ENCODE results near the gene IARS1.

The IARS1 gene

GRCh38 chr9:92253656-92254055 lies 39.8 kb downstream of the IARS1 start:
- DNase-seq (ENCODE audit: extremely low read depth, low read depth) = no peak
- no peak overlapping the region for H3K4me3 ChIP-seq (replicated peaks; ENCODE audit: low read depth, low read length)
- TF ChIP-seq, protein P1, sequence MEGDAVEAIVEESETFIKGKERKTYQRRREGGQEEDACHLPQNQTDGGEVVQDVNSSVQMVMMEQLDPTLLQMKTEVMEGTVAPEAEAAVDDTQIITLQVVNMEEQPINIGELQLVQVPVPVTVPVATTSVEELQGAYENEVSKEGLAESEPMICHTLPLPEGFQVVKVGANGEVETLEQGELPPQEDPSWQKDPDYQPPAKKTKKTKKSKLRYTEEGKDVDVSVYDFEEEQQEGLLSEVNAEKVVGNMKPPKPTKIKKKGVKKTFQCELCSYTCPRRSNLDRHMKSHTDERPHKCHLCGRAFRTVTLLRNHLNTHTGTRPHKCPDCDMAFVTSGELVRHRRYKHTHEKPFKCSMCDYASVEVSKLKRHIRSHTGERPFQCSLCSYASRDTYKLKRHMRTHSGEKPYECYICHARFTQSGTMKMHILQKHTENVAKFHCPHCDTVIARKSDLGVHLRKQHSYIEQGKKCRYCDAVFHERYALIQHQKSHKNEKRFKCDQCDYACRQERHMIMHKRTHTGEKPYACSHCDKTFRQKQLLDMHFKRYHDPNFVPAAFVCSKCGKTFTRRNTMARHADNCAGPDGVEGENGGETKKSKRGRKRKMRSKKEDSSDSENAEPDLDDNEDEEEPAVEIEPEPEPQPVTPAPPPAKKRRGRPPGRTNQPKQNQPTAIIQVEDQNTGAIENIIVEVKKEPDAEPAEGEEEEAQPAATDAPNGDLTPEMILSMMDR (IDR thresholded peaks at IDR 0.05; ENCODE audit: low read depth, low read length, missing control alignments) = no peak

DNA sequence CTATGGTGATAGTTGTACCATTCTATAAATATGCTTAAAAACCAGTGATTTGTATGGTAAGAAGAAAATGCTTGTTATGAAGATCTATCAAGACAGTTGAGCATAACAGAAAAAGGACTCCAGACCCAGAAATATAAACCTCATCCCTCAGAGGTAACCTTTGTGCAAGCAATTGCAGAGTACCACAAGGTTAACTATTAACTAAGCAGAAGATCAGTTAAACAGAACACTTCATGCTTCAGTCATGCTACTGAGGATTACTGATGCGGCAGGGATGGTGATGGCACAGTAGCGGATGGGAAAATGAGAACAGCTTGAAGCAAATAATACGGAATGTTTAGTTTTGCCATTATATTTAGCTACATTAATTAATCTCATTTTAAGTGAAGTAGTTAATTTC lies 45.5 kb downstream of the IARS1 start:
- TF ChIP-seq, protein P1 (IDR thresholded peaks at IDR 0.05; ENCODE audit: low read depth, low read length, missing control alignments) = no peak
- H3K4me3 ChIP-seq (replicated peaks; ENCODE audit: low read depth, low read length) = no peak overlapping the region
- DNase-seq (ENCODE audit: extremely low read depth, low read depth) = no peak

- DNase-seq (ENCODE audit: extremely low read depth, low read depth) = no peak
- H3K4me3 ChIP-seq (replicated peaks; ENCODE audit: low read depth, low read length) = no peak overlapping the region
- TF ChIP-seq, protein P1 (IDR thresholded peaks at IDR 0.05; ENCODE audit: low read depth, low read length, missing control alignments) = no peak
Observed at GRCh38 chr9:92247296-92247695, 46.2 kb downstream of the IARS1 start.

GRCh38 chr9:92245005-92245797 lies 48.3 kb downstream of the IARS1 start:
- TF ChIP-seq, protein P1 (IDR thresholded peaks at IDR 0.05; ENCODE audit: low read depth, low read length, missing control alignments) = no peak
- H3K4me3 ChIP-seq (replicated peaks; ENCODE audit: low read depth, low read length) = no peak overlapping the region
- DNase-seq (ENCODE audit: extremely low read depth, low read depth) = no peak

Measured in HFF-Myc (cell line).